MM.1S (cell line): ENCODE results near the gene TMEM121B.

Source experiments
- DNase-seq: peaks from one replicate; pipeline ENCODE4 v3.0.0-alpha.2; 2015
- H2AFZ ChIP-seq: fragments of 300-600 bp; sonication (generic); 2 replicates; pipeline ENCODE4 v1.6.0; 2016; ENCODE audit warnings: antibody characterized with exemption, low read length
- H3F3A ChIP-seq: fragments of 300-600 bp; sonication (generic); 2 replicates; pipeline ENCODE4 v1.6.1; 2016; ENCODE audit warnings: mild to moderate bottlenecking, antibody characterized with exemption, low read length, moderate library complexity, mixed read lengths; ENCODE audit not compliant: insufficient read depth
- H3K27ac ChIP-seq: fragments of 300-600 bp; sonication (generic); 2 replicates; pipeline ENCODE4 v1.5.1; 2016; ENCODE audit warnings: mild to moderate bottlenecking, low read length
- H3K27me3 ChIP-seq: fragments of 300-600 bp; sonication (generic); replicated peaks from 2 replicates; pipeline ENCODE4 v1.6.0; 2016; ENCODE audit warnings: low read length; ENCODE audit not compliant: insufficient read depth
- H3K36me3 ChIP-seq: fragments of 300-600 bp; sonication (generic); replicated peaks from 2 replicates; pipeline ENCODE4 v1.6.1; 2016; ENCODE audit warnings: mild to moderate bottlenecking, low read length, mixed read lengths; ENCODE audit not compliant: insufficient read depth
- H3K4me1 ChIP-seq: fragments of 300-600 bp; sonication (generic); 2 replicates; pipeline ENCODE4 v1.6.1; 2016; ENCODE audit warnings: low read length, mixed read lengths
- H3K4me2 ChIP-seq: fragments of 300-600 bp; sonication (generic); 2 replicates; pipeline ENCODE4 v1.6.0; 2016; ENCODE audit warnings: low read depth, low read length
- H3K4me3 ChIP-seq: fragments of 300-600 bp; sonication (generic); 2 replicates; pipeline ENCODE4 v1.5.1; 2016; ENCODE audit warnings: low read length, mixed read lengths
- H3K79me2 ChIP-seq: fragments of 300-600 bp; sonication (generic); 2 replicates; pipeline ENCODE4 v1.6.1; 2016; ENCODE audit warnings: mixed run types, low read length, mixed read lengths
- H3K9ac ChIP-seq: fragments of 300-600 bp; sonication (generic); 2 replicates; pipeline ENCODE4 v1.6.1; 2016; ENCODE audit warnings: low read length, mixed read lengths
- H3K9me2 ChIP-seq: fragments of 300-600 bp; sonication (generic); replicated peaks from 2 replicates; pipeline ENCODE4 v1.6.1; 2016; ENCODE audit warnings: mild to moderate bottlenecking, low read length, mixed read lengths; ENCODE audit not compliant: insufficient read depth
- H3K9me3 ChIP-seq: fragments of 300-600 bp; sonication (generic); replicated peaks from 2 replicates; pipeline ENCODE4 v1.6.1; 2016; ENCODE audit warnings: mild to moderate bottlenecking, low read length, mixed read lengths; ENCODE audit not compliant: insufficient read depth
- H4K20me1 ChIP-seq: fragments of 300-600 bp; sonication (generic); 2 replicates; pipeline ENCODE4 v1.6.1; 2016; ENCODE audit warnings: mild to moderate bottlenecking, low read length, moderate library complexity, mixed read lengths; ENCODE audit not compliant: insufficient read depth
- EZH2 ChIP-seq: fragments of 300-600 bp; sonication (generic); optimal IDR thresholded peaks from 2 replicates; pipeline ENCODE3; 2017; ENCODE audit warnings: low read depth, mild to moderate bottlenecking, antibody characterized with exemption, low read length, mixed read lengths
- EZH2phosphoT487 ChIP-seq: fragments of 300-600 bp; sonication (generic); IDR thresholded peaks from 2 replicates; pipeline ENCODE4 v1.6.1; 2018; ENCODE audit warnings: antibody characterized with exemption, low read length
- TF ChIP-seq, protein P1 (sequence below): fragments of 300-600 bp; sonication (generic); IDR thresholded peaks from 2 replicates; pipeline ENCODE4 v1.5.1; 2016; ENCODE audit warnings: antibody characterized with exemption, low read length, mixed read lengths

Gene TMEM121B

DNA sequence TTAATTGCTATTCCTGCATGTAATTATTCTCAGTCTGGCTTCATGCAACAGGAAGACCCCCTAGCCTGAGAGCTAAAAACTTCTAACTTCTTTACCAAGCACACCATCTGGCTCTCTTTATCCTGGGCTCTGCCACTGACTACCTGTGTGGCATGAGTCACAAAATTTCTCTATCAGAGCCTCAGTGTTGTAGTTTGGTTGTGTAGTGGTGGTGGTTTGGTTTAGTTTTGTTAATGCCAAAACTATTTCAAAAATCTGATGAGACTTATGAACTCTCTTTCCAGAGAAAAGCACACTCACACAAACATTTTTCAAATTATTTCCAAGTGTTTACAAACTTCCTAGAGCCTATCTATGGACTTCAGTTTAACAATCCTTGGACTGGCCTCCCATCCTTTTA is 43.9 kb downstream of the TMEM121B start:
- no peak for DNase-seq
- H3K79me2 ChIP-seq: no peaks in the 10 kb centered on the region
- no peak overlapping the region for H3K4me3 ChIP-seq
- H4K20me1 ChIP-seq: no peaks in the 10 kb centered on the region; the same call in 1 of the 2 replicates
- H2AFZ ChIP-seq: no peak overlapping the region
- H3K4me2 ChIP-seq: no peak overlapping the region
- no peak overlapping the region for H3K9ac ChIP-seq
- no peaks in the 10 kb centered on the region for H3K9me2 ChIP-seq
- no peaks in the 10 kb centered on the region for H3K27me3 ChIP-seq
- TF ChIP-seq EZH2 (no peak), EZH2phosphoT487 (no peak)
- TF ChIP-seq, protein P1, sequence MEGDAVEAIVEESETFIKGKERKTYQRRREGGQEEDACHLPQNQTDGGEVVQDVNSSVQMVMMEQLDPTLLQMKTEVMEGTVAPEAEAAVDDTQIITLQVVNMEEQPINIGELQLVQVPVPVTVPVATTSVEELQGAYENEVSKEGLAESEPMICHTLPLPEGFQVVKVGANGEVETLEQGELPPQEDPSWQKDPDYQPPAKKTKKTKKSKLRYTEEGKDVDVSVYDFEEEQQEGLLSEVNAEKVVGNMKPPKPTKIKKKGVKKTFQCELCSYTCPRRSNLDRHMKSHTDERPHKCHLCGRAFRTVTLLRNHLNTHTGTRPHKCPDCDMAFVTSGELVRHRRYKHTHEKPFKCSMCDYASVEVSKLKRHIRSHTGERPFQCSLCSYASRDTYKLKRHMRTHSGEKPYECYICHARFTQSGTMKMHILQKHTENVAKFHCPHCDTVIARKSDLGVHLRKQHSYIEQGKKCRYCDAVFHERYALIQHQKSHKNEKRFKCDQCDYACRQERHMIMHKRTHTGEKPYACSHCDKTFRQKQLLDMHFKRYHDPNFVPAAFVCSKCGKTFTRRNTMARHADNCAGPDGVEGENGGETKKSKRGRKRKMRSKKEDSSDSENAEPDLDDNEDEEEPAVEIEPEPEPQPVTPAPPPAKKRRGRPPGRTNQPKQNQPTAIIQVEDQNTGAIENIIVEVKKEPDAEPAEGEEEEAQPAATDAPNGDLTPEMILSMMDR: no peak
- H3K4me1 ChIP-seq: peaks cover 7% of the 10 kb centered on the region; the same call in 1 of the 2 replicates
- H3K36me3 ChIP-seq: no peaks in the 10 kb centered on the region
- no peak overlapping the region for H3K27ac ChIP-seq
- no peaks in the 10 kb centered on the region for H3K9me3 ChIP-seq
- H3F3A ChIP-seq: peaks cover 3% of the 10 kb centered on the region; the same call in 1 of the 2 replicates

DNA sequence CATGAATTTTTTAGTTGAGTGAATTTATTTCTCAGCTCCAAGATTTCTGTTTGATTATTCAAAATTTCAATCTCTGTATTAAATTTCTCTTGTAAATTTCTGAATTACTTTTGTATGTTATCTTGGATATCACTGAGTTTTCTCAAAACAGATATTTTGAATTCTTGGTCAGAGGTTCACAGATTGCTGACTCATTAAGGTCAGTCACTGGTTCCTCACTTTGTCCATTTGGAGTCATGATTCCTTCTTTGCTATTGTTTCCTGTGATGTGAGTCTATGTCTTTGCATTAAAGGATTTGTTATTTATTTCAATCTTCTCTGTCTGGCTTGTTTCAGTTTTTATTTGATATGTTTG is 46.5 kb downstream of the TMEM121B start:
- no peak for DNase-seq
- Histone ChIP-seq H3K4me2 (no peak overlapping the region), H3K27me3 (no peaks in the 10 kb centered on the region), H4K20me1 (no peaks in the 10 kb centered on the region; the same call in 1 of the 2 replicates), H2AFZ (no peak overlapping the region), H3K4me3 (no peak overlapping the region), H3K36me3 (no peaks in the 10 kb centered on the region), H3F3A (peaks cover 3% of the 10 kb centered on the region; the same call in 1 of the 2 replicates), H3K9me2 (no peaks in the 10 kb centered on the region), H3K9ac (no peak overlapping the region), H3K79me2 (no peaks in the 10 kb centered on the region), H3K9me3 (no peaks in the 10 kb centered on the region), H3K27ac (no peak overlapping the region), H3K4me1 (peaks cover 7% of the 10 kb centered on the region; the same call in 1 of the 2 replicates)
- TF ChIP-seq, protein P1: no peak
- no peak for TF ChIP-seq EZH2phosphoT487

DNA sequence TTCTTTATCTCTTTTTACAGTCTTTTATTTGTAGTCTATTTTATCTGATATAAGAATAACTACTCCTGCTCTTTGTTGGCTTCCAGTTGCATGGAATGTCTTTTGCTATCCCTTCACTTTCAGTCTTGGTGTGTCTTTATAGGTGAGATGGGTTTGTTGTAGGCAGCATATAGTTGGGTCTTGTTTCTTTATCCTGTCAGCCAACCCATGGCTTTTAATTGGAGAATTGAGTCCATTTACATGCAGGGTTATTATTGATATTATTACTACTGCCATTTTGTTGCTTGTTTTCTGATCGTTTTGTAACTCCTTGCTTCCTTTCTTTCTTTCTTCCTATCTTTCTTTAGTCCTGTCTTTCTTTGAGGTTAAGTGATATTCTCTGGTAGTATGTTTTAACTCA is 48.3 kb downstream of the TMEM121B start:
- TF ChIP-seq EZH2: no peak
- TF ChIP-seq, protein P1: no peak
- no peak for TF ChIP-seq EZH2phosphoT487
- Histone ChIP-seq H2AFZ (no peak overlapping the region), H3K27ac (no peak overlapping the region), H3K9me2 (no peaks in the 10 kb centered on the region), H3K27me3 (no peaks in the 10 kb centered on the region), H3K36me3 (no peaks in the 10 kb centered on the region), H3K9me3 (no peaks in the 10 kb centered on the region), H3K79me2 (no peaks in the 10 kb centered on the region), H4K20me1 (no peaks in the 10 kb centered on the region; the same call in 1 of the 2 replicates), H3F3A (peaks cover 3% of the 10 kb centered on the region; the same call in 1 of the 2 replicates), H3K4me1 (peaks cover 7% of the 10 kb centered on the region; the same call in 1 of the 2 replicates), H3K4me2 (no peak overlapping the region), H3K9ac (no peak overlapping the region), H3K4me3 (no peak overlapping the region)
- no peak for DNase-seq
